HG02884 (cell line): Measurements from ENCODE around the gene SLC9A2.

ENCODE experiments used
- ATAC-seq: cut with Tn5 transposase; IDR thresholded peaks from one replicate; pipeline ENCODE4 v1.9.1; 2021; ENCODE audit warnings: mild to moderate bottlenecking, moderate library complexity; ENCODE audit not compliant: unreplicated experiment

The SLC9A2 gene, protein sequence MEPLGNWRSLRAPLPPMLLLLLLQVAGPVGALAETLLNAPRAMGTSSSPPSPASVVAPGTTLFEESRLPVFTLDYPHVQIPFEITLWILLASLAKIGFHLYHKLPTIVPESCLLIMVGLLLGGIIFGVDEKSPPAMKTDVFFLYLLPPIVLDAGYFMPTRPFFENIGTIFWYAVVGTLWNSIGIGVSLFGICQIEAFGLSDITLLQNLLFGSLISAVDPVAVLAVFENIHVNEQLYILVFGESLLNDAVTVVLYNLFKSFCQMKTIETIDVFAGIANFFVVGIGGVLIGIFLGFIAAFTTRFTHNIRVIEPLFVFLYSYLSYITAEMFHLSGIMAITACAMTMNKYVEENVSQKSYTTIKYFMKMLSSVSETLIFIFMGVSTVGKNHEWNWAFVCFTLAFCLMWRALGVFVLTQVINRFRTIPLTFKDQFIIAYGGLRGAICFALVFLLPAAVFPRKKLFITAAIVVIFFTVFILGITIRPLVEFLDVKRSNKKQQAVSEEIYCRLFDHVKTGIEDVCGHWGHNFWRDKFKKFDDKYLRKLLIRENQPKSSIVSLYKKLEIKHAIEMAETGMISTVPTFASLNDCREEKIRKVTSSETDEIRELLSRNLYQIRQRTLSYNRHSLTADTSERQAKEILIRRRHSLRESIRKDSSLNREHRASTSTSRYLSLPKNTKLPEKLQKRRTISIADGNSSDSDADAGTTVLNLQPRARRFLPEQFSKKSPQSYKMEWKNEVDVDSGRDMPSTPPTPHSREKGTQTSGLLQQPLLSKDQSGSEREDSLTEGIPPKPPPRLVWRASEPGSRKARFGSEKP

DNA sequence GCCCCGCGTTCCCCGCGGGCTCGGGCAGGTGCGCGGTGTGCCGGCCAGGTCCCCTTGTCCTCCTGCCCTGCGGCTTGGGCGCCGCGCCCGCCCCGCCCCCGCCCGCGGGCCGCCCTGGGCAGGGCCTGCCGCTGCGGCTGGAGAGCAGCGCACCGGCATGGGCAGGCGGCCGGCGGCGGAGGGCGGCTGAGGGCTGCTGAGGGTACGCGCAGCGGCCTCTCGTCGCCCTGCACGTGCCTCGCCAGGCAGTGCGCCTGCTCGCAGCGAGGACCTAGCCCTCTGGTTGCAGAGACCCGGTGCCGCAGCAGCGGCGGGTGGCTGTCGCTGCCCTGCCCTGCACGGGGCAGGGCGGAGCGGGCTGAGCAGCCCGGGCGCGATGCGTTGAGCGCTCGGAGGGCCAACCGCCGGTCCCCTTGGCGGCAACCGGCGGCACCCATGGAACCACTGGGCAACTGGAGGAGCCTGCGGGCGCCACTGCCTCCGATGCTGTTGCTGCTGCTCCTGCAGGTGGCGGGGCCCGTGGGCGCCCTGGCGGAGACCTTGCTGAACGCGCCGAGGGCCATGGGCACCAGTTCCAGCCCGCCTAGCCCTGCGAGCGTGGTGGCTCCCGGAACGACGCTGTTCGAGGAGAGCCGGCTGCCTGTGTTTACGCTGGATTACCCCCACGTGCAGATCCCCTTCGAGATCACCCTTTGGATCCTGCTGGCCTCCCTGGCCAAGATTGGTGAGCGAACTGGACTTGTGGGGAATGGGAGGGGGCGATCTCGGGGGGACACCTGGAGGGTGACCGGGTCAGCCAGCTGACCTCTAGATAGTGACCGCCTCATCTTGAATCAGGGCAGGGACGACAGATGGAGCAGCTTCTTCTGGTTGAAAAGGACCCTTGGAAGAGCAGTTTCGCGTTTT, at the start of gene SLC9A2:
SLC9A2 (plus strand) TSS at position 140 of the 906 bp plus-strand sequence; CDS start at position 436, 296 bp downstream.
- ATAC-seq: no peak

GRCh38 chr2:102575888-102576287, 43.5 kb upstream of the SLC9A2 start:
- no peak for ATAC-seq

GRCh38 chr2:102578376-102578775, 41.0 kb upstream of the SLC9A2 start:
- no peak for ATAC-seq

DNA sequence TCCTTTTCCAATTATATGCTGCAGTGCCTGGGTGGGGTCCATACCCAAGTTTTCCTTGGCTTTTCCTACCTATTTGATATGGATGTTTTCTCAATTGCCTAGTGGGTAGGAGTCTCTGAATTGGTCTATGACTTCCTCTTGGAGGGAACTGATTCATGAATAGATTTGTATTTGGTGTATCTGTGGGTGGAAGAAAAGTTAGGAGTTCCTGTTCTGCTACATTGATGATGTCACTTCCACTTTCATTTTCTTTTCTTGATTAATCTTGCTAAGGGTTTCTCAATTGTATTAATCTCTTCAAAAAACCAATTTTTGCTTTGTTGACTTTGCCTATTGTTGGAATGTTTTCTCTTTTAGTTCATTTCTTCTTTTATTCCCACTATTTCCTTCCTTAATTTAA, 37.4 kb upstream of the SLC9A2 start:
- no peak for ATAC-seq

- ATAC-seq: no peak
Measured at GRCh38 chr2:102582845-102583244, 36.5 kb upstream of the SLC9A2 start.

GRCh38 chr2:102585847-102586404, 33.4 kb upstream of the SLC9A2 start:
- no peak for ATAC-seq

GRCh38 chr2:102588213-102588939, 31.0 kb upstream of the SLC9A2 start:
- ATAC-seq: no peak

DNA sequence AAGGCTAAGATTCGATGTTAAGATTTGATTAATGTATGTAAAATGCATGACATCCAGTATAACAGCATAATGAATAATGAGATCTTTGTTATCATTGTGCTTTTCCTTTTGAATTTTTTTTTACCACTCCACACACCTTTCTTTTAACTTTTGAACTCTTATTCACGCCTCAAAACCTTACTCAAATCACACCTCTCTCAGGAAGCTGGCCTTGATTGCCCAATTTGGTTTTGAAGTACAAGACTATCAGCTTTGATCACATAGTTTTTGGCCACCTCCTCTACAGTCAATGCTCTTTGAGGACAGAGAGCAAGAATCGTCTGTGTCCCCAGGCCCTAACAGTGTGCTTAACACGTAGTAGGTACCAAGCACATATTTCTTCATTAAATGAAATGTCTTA, 29.9 kb upstream of the SLC9A2 start:
- ATAC-seq: no peak

- no peak for ATAC-seq
Measured at GRCh38 chr2:102591491-102592045, 27.8 kb upstream of the SLC9A2 start.

DNA sequence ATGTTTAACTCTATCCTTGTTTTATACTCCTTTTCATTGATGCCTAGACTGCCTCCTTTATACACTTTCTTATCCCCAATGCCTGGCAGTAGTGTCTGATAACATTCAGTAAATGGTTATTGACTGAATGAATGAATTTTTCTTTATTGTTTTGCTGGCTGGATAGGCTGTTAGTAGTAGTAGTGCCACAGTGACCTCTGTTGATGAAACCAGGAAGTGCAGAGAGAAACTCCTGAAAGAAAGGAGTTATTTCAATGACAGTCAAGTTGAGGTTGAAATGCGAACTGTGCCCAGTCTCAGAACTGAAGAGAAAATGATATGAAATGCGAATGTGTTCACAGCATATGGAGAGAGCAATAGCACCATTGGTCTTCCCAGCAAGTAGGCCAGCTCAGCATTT, 26.8 kb upstream of the SLC9A2 start:
- no peak for ATAC-seq

- no peak for ATAC-seq
Measured at GRCh38 chr2:102593516-102593915, 25.8 kb upstream of the SLC9A2 start.

DNA sequence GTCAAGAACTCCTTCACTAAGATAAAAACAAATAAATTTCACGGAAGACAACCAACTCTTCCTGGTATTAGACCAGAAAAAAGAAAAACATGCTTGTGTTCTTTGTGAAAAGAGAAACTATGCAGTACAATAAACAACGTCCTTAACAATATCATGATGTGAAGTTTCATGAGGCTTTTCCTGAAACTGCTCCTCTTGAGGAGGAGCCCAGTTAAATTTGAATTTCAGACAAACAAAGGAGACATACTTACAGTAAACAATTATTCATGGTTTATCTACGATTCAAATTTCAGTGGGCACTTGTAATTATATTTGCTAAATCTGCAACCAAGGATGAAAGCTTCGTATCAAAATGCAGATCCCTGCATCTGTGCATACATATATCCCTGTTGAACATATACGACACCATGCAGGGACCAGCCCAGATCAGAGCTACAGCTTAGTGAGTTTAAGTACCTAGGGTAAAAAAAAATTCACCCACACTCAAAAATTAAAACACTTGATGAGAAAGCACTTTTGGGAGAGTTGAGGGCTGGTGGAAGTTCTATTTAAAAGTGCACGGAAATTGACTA, 24.8 kb upstream of the SLC9A2 start:
- ATAC-seq: no peak

- ATAC-seq: no peak
Measured at GRCh38 chr2:102597788-102598187, 21.6 kb upstream of the SLC9A2 start.

- ATAC-seq: no peak
Measured at GRCh38 chr2:102599486-102599885, 19.9 kb upstream of the SLC9A2 start.

DNA sequence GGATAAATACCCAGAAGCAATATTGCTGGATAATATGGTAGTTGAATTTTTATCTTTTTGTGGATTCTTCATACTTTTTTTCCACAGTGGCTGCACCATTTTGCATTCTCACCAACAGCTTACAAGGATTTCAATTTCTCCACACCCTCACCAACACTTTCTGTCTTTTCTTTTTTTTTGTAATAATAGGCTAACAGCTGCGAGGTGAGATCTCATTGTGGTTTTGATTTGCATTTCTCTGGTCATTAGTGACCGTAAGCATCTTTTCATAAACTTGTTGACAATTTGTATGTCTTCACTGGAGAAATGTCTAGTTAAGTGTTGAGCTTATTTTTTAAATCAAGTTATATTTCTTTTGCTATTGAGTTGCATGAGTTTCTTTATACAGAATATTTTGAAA, 17.6 kb upstream of the SLC9A2 start:
- ATAC-seq: no peak

DNA sequence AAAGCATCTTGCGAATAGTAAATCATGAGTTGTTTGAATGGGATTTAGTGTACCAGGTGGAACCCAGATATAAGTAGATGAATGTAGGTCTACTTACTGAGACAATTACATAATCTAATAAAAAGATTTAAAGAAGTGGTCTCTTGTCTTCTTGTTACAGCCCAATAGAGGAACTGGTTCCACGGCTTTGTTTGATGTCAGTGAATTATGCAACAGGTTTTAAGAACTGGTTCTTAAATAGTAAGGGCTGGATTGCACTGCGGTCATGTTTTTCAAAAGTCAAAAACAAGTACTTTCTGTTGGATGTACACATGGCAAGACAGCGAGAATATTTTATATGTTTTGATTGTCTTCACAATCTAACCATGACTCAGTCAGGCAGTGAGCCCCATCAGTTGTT, 15.4 kb upstream of the SLC9A2 start:
- ATAC-seq: no peak

- no peak for ATAC-seq
Measured at GRCh38 chr2:102604769-102605168, 14.6 kb upstream of the SLC9A2 start.

DNA sequence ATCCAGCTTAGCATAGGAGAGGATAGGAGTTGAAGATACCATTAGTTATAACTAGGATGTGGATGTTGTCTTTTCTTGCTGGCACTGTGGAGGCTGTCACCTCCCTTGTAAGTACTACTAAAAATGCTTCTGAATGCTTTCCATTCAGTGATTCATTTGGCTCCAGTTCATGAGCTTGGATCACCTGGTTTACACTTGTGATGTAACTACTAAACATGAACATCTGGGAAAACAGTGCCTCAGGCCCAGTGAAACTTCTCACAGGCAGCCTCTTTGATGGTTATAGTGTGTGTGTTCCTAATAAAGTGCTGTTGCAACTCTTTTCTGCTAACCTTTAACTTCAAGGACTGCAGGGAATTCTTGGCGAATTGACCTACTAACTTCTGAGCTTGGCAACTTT, 13.0 kb upstream of the SLC9A2 start:
- ATAC-seq: no peak

GRCh38 chr2:102615620-102616436, 3.5 kb upstream of the SLC9A2 start:
- ATAC-seq: peak; percentile 84
